GM20000 (cell line): Measurements from ENCODE around the gene ADCY2.

Experiments used
- DNase-seq: peaks from one replicate; pipeline ENCODE4 v3.0.0; 2012; ENCODE audit warnings: low spot score
- CTCF ChIP-seq: IDR thresholded peaks from 2 replicates; pipeline ENCODE4 v1.5.1; 2012; ENCODE audit warnings: mild to moderate bottlenecking, control low read depth; ENCODE audit errors: extremely low read depth, missing control alignments

ADCY2 gene

DNA sequence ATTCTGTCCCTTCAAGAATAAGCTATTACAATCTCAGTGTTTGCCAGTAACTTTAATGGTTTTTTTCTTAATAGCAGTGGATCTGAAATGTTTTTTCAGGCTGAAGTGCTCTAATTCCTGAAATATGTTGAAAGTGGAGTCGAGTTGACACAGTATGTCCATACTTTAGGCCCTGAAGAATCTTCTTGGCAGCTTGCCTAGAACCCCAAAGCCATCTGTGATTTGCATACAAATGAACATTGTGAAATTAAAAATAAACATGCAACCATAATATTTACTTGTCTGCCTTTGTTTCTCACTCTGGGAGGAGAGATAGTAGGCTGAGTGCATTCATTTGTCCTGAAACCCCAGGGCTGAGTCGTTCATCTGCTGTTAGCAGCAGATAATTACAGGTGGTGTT, 152.7 kb downstream of the ADCY2 start:
- no peak for DNase-seq

DNA sequence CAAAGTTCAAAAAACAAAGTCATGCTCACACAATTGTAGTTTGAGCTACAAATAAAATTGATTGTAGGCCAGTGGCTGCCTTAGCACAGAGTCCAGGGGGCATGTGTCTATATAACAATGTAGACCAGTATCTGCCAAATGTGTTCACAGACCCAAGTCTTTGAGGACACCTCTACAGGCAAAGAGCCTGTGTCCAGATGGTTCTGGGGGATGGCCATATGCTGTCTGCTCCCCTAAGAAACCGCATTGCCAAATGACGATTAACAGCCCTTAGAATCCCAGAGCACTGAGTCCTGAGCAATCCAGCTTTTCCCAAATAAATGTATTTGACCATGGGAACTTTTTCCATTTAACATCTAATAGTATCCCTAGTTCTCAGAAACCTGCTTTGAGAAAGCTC, 169.6 kb downstream of the ADCY2 start:
- no peak for DNase-seq
- no peak for TF ChIP-seq CTCF

More for the DNA sequence above, 152.7 kb downstream of the ADCY2 start:
- no peak for TF ChIP-seq CTCF

GRCh38 chr5:7576023-7576715, 180.2 kb downstream of the ADCY2 start:
- no peak for DNase-seq
- TF ChIP-seq CTCF, result no peak

DNA sequence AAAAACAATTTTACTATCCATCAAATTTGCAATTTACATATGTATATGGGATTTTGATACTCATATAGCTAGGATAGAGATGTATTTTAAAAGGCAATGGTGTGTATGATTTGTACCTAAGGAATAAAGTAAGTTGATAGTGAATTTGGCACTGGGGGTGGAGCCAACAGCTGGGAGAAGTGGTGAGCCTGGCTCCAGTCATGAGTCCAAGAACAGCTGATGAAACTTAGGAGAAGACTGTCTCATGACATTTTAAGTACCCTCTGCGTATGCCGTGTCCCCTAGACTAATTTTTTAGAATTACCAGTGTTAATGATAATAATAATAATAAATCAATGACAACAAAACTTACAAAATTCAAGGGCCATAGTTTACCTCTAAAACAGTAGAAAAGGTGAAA, 181.4 kb downstream of the ADCY2 start:
- no peak for DNase-seq

DNA sequence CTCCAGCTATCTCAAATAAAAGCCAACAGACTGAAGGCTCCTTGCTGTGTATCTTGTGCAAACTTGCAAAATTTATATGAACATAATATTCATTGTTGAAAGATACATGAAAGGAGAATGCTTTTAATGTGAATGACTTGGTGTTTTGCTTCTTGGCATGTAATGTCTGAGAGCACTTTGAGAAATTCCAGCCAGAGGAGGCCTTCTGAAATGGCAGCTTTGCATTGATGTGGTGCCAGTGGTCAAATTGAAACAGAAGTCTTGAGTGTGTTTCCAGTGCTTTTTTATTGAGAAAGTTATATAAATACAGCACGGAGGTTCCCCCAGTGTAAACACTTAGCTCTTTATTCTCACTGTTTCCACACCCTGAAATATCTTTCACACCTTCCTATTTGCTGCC, 182.1 kb downstream of the ADCY2 start:
- no peak for DNase-seq
- no peak for TF ChIP-seq CTCF

More for the DNA sequence above, 181.4 kb downstream of the ADCY2 start:
- TF ChIP-seq CTCF, result no peak

- no peak for TF ChIP-seq CTCF
- DNase-seq, result no peak
These were observed 188.8 kb downstream of the ADCY2 start for GRCh38 chr5:7584749-7585148.

DNA sequence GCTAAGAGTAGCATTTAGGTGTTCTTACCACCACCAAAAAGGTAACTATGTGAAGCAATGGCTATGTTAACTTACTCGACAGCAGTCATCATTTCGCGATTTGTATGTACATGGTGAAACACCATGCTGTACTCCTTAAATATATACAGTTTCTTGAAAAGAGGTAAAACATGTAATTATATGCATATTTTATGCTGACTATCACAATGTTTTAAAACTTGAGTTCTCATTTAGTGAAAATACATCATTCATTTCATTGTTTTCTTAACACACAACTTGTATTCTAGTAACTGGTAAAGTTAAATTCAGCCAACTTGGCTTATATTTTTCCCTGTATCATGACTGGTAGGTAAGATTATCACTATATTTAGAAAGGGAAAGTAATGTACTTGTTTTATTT, 189.9 kb downstream of the ADCY2 start:
- TF ChIP-seq CTCF, result no peak
- DNase-seq, result no peak
